Activated naive CD8-positive, alpha-beta T cell treated with anti-CD3 and anti-CD28 coated beads, Interleukin-2, amount 10 ng/mL, durations not matched to agents 7 days and 5 days (primary cell): ENCODE data around the gene L3MBTL1. TPM values are rescaled to one million over a fixed set of nuclear protein-coding genes. Genes with fewer than 3 reads are reported as not detected.

Experiments used
- ATAC-seq: fragments of 150-1000 bp; cut with Tn5 transposase; one replicate; pipeline ENCODE4 v1.10.0; 2021; ENCODE audit warnings: low read depth, moderate library complexity
- POLR2A ChIA-PET: fragments of 350-600 bp; sonication (Branson Sonifier 250); formaldehyde crosslinking; loops from one replicate; lab custom pipeline; 2021; ENCODE audit warnings: antibody characterized with exemption; lab: Charles Lee
- DNase-seq: peaks from one replicate; pipeline ENCODE4 v3.0.0; 2021
- H3K27ac Mint-ChIP-seq: one replicate; pipeline ENCODE4 v1.8.0; 2022; ENCODE audit warnings: mild to moderate bottlenecking, mixed read lengths
- H3K27me3 Mint-ChIP-seq: one replicate; pipeline ENCODE4 v1.8.0; 2022; ENCODE audit warnings: mild to moderate bottlenecking, moderate library complexity, mixed read lengths
- H3K36me3 Mint-ChIP-seq: one replicate; pipeline ENCODE4 v1.8.0; 2021; ENCODE audit warnings: mild to moderate bottlenecking, mixed read lengths
- H3K4me1 Mint-ChIP-seq: one replicate; pipeline ENCODE4 v1.8.0; 2021; ENCODE audit warnings: mixed read lengths
- H3K4me3 Mint-ChIP-seq: one replicate; pipeline ENCODE4 v1.8.0; 2022; ENCODE audit warnings: mild to moderate bottlenecking, moderate library complexity, mixed read lengths
- H3K9me3 Mint-ChIP-seq: one replicate; pipeline ENCODE4 v1.8.0; 2021; ENCODE audit warnings: mixed read lengths
- total RNA-seq, 2 experiments: library from RNA; stranded (reverse); gene quantifications; one replicate each; pipeline ENCODE4 v1.2.3, GENCODE V29; 2021

The L3MBTL1 gene
- total RNA-seq, 2 experiments from 2014 or later = 10.6 to 13.7 TPM

DNA sequence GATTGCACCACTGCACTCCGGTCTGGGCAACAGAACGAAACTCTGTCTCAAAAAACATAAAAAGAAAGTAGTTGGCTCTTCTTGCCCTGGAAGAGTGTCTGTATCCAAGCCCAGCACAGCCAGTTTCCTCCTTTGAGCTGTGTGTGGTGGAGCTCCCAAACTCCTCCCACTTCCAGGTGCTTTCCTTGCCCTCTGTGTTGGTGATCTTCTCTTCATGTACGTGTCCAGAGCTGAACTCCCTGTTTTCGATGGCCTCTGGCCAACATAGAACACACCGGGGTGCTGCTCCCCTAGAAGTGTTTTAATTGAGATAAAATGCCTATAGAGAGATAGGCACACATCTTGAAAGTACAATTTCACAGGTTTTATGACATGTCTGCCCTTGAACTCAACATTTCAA is 34.7 kb downstream of the L3MBTL1 start:
- Mint-ChIP-seq H3K4me3 (no peak overlapping the region), H3K9me3 (no peaks in the 10 kb centered on the region)
- ATAC-seq = no peak

DNA sequence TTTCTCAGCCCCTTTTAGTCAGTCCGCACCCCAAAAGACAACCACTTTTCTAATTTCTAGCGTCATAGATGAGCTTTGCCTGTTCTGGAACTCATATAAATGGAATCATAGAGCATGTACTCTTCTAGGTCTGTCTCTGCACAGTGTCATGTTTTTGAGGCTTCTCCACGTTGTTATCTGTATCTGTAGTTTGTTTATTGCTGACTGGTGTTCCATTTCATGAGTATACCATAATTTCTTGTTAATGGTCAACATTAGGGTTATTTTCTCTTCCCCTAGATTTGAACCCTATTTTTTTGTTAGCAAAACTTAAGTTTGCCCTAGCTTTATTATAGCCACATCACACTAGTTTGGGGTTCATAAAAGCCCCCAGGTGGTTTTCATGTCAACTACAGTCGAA is 35.2 kb downstream of the L3MBTL1 start:
- POLR2A ChIA-PET = interaction anchor here (0.6 to 1.0 kb wide), 3 partner anchors 60 to 119 kb away, joined by 3 to 4 read pairs (median 4); partner anchors contain the start of gene SRSF6
- no peak for ATAC-seq
- no peak overlapping the region for H3K4me3 Mint-ChIP-seq
- no peak for DNase-seq
- peaks cover 3% of the 10 kb centered on the region for H3K9me3 Mint-ChIP-seq
- H3K27ac Mint-ChIP-seq = no peak overlapping the region
- no peaks in the 10 kb centered on the region for H3K27me3 Mint-ChIP-seq
- peaks cover 9% of the 10 kb centered on the region for H3K36me3 Mint-ChIP-seq
- H3K4me1 Mint-ChIP-seq = no peaks in the 10 kb centered on the region

More for the DNA sequence above, 34.7 kb downstream of the L3MBTL1 start:
- Mint-ChIP-seq H3K27me3 (no peaks in the 10 kb centered on the region), H3K27ac (no peak overlapping the region), H3K36me3 (peaks cover 4% of the 10 kb centered on the region), H3K4me1 (no peaks in the 10 kb centered on the region)
- POLR2A ChIA-PET = interaction anchor here (0.6 to 1.0 kb wide), 3 partner anchors 60 to 120 kb away, joined by 3 to 4 read pairs (median 4); partner anchors contain the start of gene SRSF6
- no peak for DNase-seq

DNA sequence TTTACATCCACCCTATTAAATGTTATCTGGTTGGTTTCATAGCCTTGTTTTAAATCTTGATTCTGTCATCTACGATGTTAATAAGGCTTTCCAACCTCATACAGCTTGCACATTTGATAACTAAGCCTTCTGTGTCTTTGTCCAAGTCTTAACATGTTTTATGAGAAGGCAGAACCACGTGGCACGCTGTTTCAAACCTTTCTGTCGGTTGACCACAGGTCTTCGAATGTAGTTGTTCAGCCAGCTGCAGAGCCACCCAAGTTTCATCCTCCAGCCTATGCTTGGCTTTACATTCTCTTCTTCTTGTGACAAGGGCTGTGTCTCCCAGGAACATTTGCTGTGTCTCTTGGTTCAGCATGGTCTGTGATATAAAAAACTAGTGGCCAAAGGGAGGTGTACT is 35.6 kb downstream of the L3MBTL1 start:
- Mint-ChIP-seq H3K4me3 (no peak overlapping the region), H3K4me1 (no peaks in the 10 kb centered on the region), H3K27ac (no peak overlapping the region), H3K36me3 (peaks cover 13% of the 10 kb centered on the region), H3K9me3 (peaks cover 3% of the 10 kb centered on the region), H3K27me3 (no peaks in the 10 kb centered on the region)
- POLR2A ChIA-PET = interaction anchor here (0.7 kb wide), 1 partner anchor 59 kb away, joined by 4 read pairs; no protein-coding TSS in a partner anchor
- ATAC-seq (no peak), DNase-seq (no peak)

DNA sequence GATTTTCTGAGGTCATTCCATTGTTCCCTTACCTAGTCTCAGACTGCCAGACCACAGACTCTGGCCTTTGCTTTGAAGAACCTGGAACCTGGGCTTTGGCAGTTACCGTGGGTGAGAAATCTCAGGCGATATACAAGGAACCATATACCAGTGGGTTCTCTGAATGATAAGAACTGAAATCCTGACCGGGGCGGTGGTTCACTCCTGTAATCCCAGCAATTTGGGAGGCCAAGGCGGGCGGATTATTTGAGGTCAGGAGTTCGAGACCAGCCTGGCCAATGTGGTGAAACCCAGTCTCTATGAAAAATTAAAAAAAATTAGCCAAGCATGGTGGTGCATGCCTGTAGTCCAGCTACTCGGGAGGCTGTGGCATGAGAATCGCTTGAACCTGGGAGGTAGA is 37.0 kb downstream of the L3MBTL1 start:
- Mint-ChIP-seq H3K4me1 (no peaks in the 10 kb centered on the region), H3K4me3 (no peak overlapping the region), H3K36me3 (peaks cover 15% of the 10 kb centered on the region), H3K27ac (no peak overlapping the region), H3K9me3 (peaks cover 3% of the 10 kb centered on the region), H3K27me3 (no peaks in the 10 kb centered on the region)
- ATAC-seq = no peak
- POLR2A ChIA-PET = no interaction called here
- DNase-seq = no peak

DNA sequence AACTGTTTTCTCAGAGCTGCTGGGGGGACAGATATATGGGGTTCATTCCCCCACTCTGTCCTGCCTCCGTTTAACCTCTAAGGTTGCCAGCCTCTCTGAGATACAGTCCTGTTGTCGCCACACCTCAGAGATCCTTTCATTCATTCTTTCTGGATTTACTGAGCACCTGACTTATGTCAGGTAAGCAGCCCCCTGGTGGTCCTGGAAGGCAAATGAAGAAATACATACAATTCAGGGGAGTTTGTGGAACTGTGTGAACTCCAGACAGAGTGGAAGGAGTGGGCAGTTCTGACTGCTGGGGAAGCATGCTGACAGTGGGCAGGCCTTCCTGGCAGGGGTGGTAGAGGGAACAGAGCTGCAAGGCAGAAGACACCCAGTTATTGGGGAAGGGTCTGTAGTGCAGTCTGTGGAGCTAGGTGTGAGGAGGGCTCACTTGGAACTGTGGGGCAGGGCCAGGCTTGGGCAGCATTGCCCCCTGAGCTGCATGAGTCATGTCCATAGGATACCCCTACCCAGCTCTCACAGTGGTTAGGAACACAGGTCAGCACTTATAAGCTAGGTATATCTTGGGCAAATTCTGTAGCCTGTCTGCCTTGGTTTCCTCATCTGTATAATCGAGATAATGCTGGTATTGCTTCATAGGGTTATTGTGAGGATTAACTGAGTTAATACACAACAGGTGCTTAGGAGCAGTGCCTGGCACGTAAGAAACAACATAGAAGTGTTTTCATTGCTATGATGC is 38.5 kb downstream of the L3MBTL1 start:
- Mint-ChIP-seq H3K36me3 (peaks cover 15% of the 10 kb centered on the region), H3K9me3 (peaks cover 3% of the 10 kb centered on the region), H3K27ac (no peak overlapping the region), H3K4me3 (no peak overlapping the region), H3K27me3 (no peaks in the 10 kb centered on the region), H3K4me1 (no peaks in the 10 kb centered on the region)
- POLR2A ChIA-PET = no interaction called here
- DNase-seq (no peak), ATAC-seq (no peak)

DNA sequence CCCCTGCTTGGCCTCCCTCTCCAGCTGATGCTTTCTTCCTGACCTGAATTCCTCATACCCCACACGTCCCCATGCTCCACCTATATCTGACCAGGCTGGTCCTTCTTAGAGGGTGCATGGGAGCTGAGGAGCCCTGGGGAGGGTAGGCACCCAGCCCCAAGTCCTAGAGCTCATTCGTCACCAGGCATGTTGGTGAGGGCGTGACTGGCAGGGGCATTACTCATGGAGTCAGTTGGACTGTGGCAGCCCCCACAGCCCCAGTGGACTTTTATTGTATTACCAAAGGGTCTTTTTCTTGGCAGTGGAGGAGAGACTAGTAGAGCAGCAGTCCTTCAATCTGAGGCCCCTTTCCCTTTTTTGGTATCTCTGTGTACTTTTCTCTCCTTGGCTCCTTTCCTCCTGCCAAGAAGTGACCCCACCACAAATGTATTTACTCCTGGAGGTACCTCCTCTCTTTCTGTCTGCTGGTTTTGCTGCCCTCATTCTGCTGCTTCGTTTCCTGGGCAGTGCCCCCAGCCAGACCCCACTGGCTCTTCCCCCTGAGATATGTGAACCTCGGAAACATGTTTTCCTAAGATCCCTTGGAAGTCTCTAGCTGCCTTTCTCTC is 40.9 kb downstream of the L3MBTL1 start:
- DNase-seq (no peak), ATAC-seq (no peak)
- H3K4me3 Mint-ChIP-seq = no peak overlapping the region
- no peak overlapping the region for H3K27ac Mint-ChIP-seq
- peaks cover 15% of the 10 kb centered on the region for H3K36me3 Mint-ChIP-seq
- POLR2A ChIA-PET = no interaction called here
- no peaks in the 10 kb centered on the region for H3K27me3 Mint-ChIP-seq
- peaks cover 3% of the 10 kb centered on the region for H3K9me3 Mint-ChIP-seq
- no peaks in the 10 kb centered on the region for H3K4me1 Mint-ChIP-seq

DNA sequence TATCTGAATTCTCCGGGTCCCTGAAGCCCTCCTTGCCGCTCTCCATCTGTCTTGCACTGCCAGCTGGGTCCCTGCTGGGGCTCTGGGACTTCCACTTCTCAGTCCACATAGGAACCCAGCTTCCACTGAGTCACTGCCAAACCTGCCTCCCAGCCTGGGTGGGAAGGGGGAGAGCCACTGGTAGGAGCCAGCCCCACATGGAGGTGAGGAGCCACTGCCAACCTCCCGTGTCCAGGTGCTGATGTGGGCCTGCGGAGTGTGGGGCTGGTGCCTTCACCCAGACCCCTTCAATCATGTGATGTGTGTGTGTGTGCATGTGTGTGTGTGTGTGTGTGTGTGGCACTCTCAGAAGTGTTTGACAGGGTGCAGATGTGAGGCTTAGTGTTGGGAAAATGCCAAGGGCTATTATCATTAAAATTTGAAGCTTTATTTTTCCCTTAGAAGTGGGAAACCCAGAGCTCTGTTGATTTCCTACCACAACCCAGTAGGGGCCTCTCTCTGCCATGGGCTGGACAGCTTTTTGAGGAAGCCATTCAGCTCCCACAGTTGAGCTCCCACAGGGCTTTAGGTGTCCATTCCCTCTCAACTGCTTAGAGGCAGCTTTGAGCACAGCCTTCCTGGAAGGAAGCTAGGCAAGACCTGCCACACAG is 42.0 kb downstream of the L3MBTL1 start:
- no peaks in the 10 kb centered on the region for H3K27me3 Mint-ChIP-seq
- H3K4me3 Mint-ChIP-seq = no peak overlapping the region
- DNase-seq (no peak), ATAC-seq (no peak)
- POLR2A ChIA-PET = no interaction called here
- H3K9me3 Mint-ChIP-seq = peaks cover 3% of the 10 kb centered on the region
- no peaks in the 10 kb centered on the region for H3K4me1 Mint-ChIP-seq
- H3K36me3 Mint-ChIP-seq = peaks cover 15% of the 10 kb centered on the region
- no peak overlapping the region for H3K27ac Mint-ChIP-seq

DNA sequence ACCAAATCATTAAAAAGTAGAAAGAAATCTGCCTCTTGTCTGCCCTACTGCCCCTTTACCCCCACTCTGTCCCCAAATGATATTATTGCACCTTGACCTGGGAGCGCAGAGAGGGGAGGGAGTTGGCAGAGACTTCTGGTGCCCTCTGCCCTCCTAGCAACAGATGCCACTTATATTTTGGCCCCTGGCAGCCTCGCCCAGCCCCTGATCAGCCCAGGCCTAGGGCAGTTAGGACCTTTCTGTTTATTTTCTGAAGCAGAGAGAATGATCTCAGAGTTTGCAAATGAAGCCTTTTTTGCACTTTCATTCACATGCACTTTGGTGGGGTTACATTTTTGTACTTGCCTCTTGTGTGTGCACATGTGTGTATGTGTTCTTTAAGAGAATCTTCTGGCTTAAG is 43.0 kb downstream of the L3MBTL1 start:
- POLR2A ChIA-PET = no interaction called here
- peaks cover 15% of the 10 kb centered on the region for H3K36me3 Mint-ChIP-seq
- ATAC-seq = no peak
- H3K4me3 Mint-ChIP-seq = no peak overlapping the region
- H3K4me1 Mint-ChIP-seq = no peaks in the 10 kb centered on the region
- no peaks in the 10 kb centered on the region for H3K27me3 Mint-ChIP-seq
- H3K9me3 Mint-ChIP-seq = peaks cover 3% of the 10 kb centered on the region
- no peak overlapping the region for H3K27ac Mint-ChIP-seq
- no peak for DNase-seq

DNA sequence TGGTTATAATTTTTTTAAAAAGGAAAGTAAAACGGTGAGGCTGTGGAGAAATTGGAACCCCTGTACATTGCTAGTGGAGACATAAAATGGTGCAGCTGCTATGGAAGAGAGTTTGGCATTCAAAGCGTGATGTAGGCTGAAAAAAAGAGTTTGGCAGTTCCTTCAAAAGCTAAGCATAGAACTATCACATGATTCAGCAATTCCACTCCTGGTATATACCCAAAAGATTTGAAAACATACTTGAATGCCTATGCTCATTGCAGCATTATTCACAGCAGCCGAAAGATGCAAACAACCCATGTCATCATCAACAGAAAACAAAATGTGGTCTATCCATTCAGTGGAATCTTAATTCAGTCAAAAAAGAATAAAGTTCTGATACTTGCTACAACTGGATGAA is 46.9 kb downstream of the L3MBTL1 start:
- Mint-ChIP-seq H3K27me3 (no peaks in the 10 kb centered on the region), H3K4me1 (peaks cover 2% of the 10 kb centered on the region), H3K27ac (no peak overlapping the region), H3K4me3 (no peak overlapping the region), H3K9me3 (no peaks in the 10 kb centered on the region), H3K36me3 (no peaks in the 10 kb centered on the region)
- POLR2A ChIA-PET = no interaction called here
- DNase-seq (no peak), ATAC-seq (no peak)

DNA sequence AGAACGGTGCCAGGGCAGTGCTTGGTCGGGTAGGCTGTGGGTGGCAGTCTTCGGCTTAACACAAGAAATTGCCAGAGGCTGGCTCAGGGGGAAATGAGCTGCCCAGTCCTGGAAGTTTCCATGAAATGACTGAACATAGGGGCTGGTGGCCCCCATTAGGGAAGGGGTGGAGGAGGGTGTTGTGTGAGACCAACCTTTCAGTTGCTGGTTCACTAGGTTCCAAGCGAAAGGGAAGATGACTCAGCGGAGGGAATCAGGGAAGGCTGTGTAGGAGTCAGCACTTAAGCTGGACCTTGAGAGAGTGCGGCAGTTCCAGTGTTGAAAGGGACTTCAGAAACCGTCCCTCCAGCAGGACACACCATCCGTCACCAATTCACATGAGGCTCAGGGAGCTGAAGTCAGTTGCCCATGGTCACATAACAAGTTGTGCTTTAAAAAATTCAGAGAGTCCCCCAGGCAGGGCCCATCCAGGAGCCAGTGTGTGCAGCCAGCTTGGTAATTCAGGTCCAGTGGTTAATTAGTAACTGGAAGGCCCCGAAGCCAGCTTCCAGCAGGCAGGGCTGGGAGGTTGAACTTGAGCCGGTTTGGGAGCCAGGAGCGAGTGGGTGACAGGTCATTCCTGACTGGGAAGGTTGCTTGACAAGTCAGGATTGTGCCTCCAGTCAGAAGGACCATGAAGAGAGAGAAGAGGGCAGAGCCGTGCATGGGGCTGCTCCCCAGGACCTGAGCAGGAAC is 51.1 kb downstream of the L3MBTL1 start, which contains the start of gene SGK2:
TSS of gene SGK2 (plus strand) at position 616 of the 735 bp plus-strand sequence. CDS start 7,469 bp downstream, outside the sequence.
- H3K36me3 Mint-ChIP-seq = no peaks in the 10 kb centered on the region
- POLR2A ChIA-PET = no interaction called here
- no peaks in the 10 kb centered on the region for H3K9me3 Mint-ChIP-seq
- ATAC-seq (no peak), DNase-seq (no peak)
- H3K27ac Mint-ChIP-seq = no peak within 1 kb of the TSS
- H3K27me3 Mint-ChIP-seq = no peaks in the 10 kb centered on the region
- H3K4me3 Mint-ChIP-seq = no peak within 1 kb of the TSS
- peaks cover 2% of the 10 kb centered on the region for H3K4me1 Mint-ChIP-seq

DNA sequence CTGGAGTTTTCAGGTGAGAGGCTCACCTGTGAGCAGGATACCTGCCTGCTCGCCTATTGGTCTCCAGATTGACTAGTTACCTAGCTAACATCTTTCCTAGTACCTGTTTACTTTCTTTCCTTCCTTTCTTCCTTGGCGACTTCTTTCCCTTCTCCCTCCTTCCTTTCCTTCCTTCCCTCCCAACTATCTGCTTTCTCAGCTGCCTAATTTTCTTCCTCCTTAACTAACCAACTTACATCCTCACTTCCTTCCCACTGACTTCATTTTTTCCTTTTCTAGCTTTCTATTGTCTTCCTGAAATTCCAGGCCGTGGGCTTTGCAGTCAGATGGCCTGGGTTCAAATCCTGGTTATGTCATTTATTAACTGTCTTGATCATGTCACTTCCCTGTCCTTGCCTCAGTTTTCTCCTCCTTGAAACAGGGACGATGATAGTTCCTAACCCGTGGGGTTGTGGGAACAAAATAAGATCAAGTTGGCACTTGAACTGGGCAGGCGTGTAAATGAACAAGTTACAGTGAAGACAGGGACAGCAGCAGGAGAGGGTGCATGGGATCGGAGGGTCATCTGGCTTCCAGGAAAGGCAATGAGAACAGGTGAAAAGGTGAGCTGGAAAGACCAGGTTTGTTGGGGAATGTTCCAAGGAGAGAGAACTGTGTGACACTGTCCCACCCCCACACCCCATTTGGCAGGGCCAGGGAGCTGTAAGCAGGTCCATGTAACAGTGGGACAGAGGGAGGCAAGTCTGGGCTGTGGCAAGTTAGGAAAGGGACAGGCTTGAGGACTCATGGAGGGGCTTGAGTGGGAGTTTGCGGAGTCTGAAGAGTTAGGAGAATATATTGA is 51.9 kb downstream of the L3MBTL1 start:
- no peak for ATAC-seq
- Mint-ChIP-seq H3K4me3 (no peak overlapping the region), H3K36me3 (no peaks in the 10 kb centered on the region), H3K27ac (no peak overlapping the region), H3K9me3 (no peaks in the 10 kb centered on the region), H3K4me1 (peaks cover 2% of the 10 kb centered on the region), H3K27me3 (no peaks in the 10 kb centered on the region)
- POLR2A ChIA-PET = no interaction called here
- DNase-seq = no peak

DNA sequence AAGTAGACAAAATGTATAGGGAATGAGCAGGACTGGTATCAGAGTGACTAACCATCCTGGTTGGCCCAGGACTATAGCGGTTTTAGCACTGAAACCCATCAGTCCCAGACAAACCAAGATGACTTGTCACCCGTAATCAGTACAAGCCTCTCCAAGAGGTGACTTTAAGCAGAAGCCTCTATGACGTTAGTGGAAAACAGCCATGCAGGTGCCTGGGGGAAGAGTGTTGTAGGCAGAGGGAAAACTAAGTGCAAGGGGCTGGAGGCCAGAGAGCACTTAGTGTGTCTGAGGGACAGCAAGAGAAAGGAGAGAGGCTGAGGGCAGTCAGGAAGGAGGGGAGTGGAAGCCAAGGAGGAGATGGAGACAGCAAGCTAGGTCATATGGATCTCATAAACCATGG is 53.5 kb downstream of the L3MBTL1 start:
- ATAC-seq = no peak
- Mint-ChIP-seq H3K36me3 (no peaks in the 10 kb centered on the region), H3K9me3 (no peaks in the 10 kb centered on the region), H3K4me1 (peaks cover 2% of the 10 kb centered on the region), H3K4me3 (no peak overlapping the region), H3K27ac (no peak overlapping the region), H3K27me3 (no peaks in the 10 kb centered on the region)
- POLR2A ChIA-PET = no interaction called here
- no peak for DNase-seq
